Endometrial microvascular endothelial cells (primary cell): ENCODE results near the gene GRM7. TPM values are rescaled to one million over a fixed set of nuclear protein-coding genes. Genes with fewer than 3 reads are reported as not detected.

ENCODE experiments used
- in situ Hi-C: cut with HindIII; loops from 2 replicates; pipeline ENCODE4 v1.10.0; 2017; ENCODE audit warnings: low sequenced_read_pairs, low pct_unique_long_range_greater_than_20kb; ENCODE audit errors: inconsistent ontology term
- total RNA-seq: library from RNA; depleted of rRNA; stranded (reverse); fragments of >200 nt; gene quantifications from one replicate; pipeline ENCODE4 v1.2.3, GENCODE V29; 2015; ENCODE audit errors: inconsistent ontology term

Gene GRM7
- total RNA-seq, 1 donor from 2014 or later = not detected

DNA sequence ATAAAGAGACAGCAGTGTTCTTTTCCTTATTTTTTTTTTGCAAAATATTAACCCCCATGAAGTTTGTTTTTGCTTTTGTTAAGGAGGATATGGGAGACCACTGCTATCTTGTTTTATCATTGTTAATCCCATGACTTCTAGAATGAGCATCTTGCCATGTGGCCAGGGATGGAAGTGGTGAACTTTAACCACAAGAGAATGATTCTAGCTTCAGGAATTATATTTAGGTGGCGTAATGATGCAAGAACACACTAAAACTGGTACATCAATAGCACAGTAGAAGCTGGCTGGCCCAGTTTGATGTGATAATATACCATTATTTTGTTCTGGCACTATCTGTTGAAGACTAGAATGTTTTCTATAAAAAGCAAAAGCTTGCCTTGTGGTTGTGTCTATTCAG, 720.9 kb downstream of the GRM7 start:
- in situ Hi-C loops = no loop called here

DNA sequence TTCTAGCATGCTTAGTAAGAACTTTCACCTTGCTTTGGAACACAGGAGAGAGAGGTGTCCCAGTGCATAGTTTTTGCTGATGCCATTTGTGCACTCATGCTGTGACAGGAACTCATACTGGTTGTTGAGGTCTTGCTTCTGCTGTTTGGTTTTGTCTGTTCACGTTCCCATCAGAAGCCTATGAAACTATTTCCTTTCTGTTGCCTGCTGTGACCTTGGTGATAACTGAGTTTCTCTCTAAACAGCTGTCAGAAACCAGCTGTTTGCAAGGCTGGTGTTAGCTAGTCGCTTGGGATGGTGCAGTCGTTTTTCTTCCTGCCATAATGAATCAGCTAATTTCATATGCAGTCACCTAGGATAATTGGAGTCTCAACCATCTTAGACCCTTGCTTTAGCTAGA, 724.1 kb downstream of the GRM7 start:
- in situ Hi-C loops = no loop called here

DNA sequence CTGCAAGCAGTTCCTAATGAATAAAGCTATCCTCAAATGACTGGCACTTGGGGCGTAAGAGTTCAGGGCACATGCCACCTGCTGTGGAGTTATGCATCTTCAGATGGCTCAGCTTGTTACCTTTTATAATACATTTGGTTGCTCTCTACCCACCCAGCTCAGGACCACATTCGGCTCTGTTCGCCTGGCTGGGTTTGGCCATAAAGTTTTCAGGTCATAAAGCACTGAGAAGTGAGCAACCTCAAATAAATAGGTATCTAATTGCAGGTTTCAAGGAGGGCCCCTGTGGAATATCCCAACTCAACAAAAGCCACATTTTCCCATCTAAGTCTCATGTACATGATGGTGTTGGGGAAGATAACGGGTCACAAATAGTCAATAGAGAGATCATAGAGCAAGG, 727.3 kb downstream of the GRM7 start:
- in situ Hi-C loops = no loop called here

DNA sequence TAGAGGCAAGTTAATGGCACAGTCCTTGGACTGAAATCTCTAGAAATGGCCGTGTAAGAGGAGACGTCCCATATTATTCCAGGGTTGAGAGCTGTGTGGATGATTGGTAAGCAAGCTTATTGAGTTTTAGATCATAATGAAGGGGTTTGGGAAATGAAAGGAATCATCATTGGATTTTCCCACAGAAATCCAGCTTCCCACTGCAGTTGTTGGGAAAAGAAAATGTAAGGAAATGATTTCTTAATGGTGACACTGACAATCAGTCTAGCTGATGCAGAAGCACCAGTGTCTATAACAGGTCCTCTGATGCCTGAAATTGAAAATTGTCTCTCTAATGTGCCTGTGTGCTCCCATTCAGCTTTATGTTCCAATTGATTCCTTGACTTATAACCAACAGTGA, 728.6 kb downstream of the GRM7 start:
- in situ Hi-C loops = no loop called here

DNA sequence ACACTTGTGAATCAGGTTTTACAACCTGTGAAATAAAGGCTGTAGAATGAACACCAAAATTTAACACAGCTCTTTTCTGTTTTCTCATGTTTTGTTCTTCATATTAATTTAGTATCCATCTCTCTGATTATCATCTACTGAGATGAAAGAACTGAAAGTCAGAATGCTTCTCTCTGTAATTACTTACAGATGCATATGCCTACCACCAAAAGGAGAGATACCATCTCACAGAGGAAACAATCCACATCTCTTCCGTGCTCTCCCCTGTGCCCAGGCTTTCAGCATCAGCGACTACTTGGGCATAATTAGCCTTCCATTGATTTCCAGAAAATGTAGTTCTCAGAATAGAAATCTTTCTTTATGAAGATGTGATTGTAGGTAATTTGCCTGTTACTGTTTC, 741.4 kb downstream of the GRM7 start:
- in situ Hi-C loops = no loop called here

DNA sequence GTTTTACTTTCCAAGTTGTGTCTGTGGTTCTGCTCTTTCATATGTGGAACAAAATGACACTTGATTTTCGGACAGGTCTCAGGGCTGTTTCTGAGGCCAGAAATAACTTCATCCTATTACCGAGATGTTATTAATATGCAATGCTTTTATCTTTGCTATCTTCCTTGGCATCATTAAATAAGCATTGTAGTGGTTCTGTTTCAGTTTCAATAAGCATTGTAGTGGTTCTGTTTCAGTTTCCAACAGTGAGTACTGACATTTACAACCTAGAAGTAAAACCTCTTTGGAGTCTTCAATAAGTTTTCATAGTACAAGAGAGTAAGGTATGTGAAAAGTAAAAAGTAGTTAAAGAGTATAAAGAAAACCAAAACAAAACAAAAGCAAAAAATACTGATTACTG, 746.2 kb downstream of the GRM7 start:
- in situ Hi-C loops = no loop called here

DNA sequence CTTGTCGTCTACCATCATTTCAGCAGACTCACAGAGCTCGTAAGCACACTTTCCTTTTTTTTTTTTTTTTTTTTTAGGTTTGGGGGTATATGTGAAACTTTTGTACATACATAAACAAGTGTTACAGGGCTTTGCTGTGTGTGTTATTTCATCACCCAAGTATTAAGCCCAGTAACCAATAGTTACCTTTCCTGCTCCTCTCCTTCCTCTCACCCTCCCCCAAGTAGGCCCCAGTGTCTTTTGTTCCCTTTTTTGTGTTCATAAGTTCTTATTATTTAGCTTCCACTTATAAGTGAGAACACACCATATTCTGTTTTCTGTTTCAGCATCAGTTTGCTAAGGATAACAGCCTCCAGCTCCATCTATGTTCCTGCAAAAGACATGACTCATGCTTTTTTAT, 746.8 kb downstream of the GRM7 start:
- in situ Hi-C loops = no loop called here

DNA sequence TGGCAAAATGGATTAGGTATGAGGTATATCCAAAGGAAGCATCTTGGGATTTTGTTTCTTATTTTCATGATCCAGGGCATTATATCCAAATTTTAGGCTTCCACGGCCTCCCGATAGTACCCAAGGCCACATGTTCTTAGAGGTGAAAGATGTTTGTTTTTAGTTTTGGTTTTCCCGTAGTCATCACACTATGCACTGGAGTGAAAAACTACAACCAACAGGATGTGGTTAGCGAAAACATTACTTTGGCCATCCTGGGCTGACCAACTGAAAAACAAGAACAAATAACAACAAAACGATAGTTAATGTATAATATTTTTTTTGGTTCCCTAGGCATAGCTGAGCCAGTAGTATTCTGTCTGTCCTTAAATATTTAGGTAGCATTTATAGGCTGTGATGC, 749.7 kb downstream of the GRM7 start:
- in situ Hi-C loops = no loop called here

DNA sequence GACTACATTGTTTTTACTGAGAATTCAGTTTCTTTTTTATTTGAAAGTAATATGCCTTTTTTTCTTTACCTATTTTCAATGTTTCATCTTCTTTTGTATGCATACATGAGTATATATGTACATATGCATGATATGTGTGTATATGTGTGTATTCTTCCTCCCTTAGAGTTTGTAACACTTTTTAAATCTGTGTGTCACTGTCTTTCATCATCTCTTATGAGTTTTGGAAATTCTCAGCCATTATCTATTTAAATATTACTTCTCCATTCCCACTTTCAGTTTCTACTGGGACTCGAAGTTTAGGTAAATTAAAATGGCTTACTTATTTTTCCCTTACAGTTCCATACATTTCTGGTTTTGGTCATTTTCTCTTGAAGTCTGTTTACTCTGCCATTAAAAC, 754.1 kb downstream of the GRM7 start:
- in situ Hi-C loops = no loop called here

DNA sequence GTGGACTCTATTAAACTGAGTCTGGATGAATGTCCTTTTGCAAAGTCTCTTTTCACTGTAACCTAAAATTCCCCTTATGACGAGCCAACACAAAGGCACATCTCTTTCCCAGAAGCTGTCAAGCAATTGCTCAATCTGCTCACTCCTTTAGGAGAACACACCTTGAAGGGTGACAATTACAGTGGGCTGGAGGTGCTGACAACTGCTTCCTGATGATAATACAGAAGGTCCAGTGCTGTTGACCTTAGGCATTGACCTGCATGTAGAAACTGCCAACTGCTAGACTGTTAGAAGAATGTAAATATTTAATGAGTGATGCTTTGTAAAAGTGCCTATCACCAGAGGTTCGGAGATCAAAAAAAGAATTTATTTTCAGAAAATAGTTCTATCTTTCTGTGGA, 757.7 kb downstream of the GRM7 start:
- in situ Hi-C loops = no loop called here

DNA sequence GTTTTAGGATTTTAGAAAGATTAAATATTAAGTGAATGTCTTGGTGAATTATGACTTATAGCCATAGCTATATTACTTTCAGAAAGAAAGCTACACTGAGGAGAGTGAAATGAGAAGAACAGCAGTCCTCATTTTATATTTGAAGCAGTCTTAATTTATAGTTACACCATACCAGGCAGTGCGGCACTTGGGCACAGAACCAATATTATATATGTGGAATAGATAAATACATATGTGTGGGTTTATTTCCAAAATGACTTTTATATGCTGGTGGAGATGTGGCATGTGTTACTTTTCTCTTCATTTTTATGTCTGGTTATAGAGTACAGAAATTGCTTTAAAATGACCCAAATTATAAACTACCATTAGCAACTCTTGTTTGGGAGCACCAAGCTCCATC, 759.5 kb downstream of the GRM7 start:
- in situ Hi-C loops = no loop called here

DNA sequence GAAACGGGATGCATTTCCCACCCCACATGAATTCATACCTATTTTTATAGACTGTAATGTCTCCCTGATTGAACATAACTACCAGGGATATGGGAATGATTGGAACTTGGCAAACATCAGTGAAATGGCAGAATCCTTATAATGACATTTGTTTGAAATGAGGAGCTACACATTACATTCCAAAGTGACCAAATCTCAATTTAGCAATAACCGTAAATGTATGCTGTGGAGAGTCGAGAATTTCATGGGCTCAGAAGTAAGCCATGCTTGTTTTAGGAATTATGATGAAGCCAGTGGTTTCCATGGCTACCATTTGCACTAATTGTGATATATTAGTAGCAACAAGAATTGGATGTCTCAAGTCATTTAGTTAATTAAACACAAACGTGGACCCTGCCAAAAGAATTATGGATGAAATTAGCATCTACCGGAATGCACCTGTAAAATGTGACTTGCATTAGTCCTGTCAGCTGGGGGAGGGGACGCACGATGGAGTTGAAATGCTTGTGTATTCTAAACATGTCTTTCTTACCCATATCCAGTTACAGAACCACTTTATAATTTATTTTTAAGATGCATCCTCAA, 760.2 kb downstream of the GRM7 start:
- in situ Hi-C loops = no loop called here

DNA sequence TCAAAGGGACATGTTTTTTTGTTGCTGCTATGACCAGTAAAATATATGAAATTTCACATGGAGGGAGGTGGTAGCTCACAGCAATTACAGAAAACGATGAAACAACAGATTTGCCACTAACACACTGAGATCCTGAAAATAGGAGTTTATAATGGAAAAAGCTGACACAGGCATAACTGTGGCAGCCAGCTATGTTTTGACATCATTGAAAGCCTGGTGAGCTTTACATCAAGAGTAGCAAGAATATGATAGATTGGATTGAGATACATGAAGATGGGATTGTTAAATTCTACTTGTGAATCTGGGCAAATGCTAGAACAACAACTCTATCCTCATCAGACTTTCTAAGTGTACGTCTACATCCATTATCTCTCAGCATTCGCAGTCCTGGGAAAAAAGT, 760.7 kb downstream of the GRM7 start:
- in situ Hi-C loops = no loop called here

DNA sequence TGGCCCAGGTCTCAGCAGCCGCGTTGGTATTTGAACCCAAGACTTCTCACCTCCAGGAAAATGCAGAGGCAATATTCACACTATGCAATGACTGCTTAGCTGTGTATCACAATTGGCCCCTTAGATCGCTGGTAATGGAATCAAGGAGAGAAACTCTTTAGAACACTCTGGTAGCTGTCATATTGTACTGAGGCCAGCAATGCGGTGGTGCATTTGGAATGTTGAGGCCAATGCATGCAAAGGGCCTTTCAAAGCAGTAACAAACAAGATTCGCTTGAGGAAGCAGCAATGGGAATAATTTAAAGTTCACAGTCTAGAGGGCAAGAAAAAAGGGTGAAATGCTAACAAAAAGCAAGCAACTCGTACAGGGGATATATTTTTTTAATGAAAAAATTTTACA, 764.1 kb downstream of the GRM7 start:
- in situ Hi-C loops = no loop called here

DNA sequence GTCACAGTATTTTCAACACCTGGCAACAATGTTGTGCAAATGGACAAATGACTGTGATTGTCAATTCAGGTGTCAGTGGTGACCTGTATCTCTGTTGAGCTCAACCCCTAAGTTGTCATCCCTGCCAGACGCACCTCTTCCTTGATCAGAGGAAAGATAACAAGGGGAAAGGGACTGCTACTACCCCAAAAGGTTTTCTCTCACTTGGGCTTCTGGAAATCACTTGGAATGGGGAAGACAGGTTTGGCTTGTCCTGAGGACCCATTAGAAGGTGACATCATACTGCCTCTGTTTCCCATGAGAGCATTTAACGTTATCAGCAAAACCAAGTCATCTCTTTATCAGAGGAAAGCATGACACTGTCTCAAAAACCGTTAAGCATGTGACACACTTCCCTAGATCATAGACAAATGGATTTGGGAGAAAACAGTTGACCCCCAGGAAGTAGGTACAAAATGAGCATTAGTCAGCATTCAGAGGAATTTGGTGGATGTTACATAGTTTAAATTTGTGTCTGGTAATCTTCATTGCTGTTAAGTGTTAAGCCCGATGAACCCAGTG, 769.5 kb downstream of the GRM7 start:
- in situ Hi-C loops = no loop called here

DNA sequence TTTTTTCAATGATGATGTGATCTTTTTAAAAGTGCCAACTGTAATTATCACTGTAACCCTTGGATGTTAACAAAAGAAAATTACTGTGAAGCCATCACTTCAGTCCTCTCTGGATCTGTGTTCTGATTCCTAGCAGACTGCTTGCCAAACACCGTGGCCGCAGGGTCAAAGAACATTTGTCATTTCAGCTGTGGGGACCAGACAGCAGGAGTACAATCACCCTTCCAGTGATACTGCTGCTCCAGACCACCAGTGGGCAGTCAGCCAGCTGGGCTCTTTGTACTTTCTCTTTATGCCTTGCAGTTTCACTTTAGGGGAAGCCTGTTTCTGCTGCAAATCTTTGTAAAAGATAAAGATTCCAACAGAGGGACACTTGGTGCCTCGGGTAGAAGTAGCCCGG, 770.0 kb downstream of the GRM7 start:
- in situ Hi-C loops = no loop called here

DNA sequence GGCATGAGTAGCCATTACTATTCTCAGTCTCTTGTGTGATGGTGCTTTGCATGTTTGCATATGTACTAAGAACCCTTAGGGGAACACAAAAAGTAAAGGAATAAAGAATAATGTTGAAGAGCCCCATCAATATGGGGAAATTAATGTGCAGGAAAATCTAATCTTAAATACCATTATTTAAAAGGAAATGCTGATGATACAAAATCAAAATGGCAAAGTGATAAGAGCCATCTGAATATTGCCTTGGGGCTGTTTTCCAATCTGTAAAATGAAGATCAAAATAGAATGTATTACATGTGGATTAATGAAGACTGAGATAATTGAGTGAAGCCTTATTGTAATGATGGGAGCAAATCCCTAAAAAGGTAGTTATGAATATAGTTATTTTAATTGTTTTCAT, 771.4 kb downstream of the GRM7 start:
- in situ Hi-C loops = no loop called here

DNA sequence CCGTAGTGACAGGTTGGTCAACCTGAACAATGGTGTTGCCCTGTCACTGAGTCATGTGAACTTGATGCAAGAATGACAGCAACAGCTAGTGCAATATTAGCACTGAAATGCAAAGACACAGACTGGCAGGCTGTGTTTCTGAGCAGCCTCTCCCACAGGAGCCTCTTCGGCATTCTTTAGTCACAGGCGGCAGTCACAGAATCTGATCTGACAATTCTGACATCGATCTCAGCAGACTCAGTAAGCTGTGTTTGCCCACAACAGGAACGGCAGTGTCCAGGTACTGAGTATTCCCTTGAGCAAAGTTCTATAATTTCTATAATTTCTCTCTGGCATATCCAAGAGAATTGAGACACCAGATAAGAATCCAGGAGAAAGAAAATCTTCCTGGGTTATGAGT, 776.8 kb downstream of the GRM7 start:
- in situ Hi-C loops = no loop called here

DNA sequence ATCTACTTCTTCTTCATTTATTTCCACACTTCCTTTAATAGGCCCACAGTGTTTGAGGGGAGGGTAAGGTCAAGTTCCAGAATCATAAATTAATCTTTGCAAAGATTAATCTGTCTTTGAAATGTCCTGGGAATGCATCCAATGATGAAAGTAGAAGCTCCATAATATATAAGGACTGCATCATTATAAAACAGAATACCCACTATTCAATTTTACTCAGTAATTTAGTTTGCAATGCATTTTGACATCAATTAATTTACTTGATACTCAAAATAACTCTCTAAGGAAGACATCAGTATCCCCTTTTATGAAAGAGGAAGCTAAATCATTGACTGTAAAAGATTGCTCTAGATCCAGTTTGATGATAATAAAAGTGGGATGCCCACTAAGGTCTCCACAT, 777.2 kb downstream of the GRM7 start:
- in situ Hi-C loops = no loop called here

DNA sequence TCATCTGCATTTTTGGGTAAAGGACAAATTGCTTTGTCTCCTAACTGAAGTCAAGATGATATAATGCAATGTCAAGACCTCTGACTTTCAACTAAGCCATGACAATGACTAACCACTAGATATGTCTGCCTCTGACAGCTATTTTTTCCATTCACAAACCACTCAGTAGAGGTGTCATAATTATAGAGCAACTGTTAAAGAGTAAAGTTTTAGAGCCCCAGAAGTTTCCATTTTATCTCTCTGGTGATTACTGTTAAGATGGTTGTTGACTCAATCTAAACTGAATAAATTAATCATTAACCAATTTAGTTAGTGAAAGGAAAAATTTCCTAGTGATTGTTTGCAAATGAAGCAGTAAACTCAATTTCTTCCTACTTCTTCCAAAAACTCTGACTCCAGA, 779.9 kb downstream of the GRM7 start:
- in situ Hi-C loops = no loop called here

DNA sequence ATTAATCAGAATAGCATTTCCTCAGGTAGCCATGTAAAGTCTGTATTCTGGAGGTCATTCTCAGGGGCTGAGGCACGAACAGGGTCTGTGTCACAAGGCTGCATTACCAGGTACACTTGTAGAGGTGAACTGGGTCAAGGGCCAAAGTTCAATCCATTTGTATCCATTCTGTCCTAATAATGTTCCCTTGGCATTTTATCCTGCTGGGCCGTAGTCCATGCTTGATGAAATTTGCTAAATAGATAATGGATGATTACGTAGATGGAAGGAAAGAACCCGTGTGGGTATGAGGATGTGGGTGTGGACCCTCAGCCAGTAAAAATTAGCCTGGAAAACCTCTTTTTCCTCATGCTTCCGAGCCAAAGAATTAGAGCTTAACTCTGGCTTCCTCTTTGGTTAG, 785.9 kb downstream of the GRM7 start:
- in situ Hi-C loops = no loop called here
